Testis (tissue), 3 donors: ENCODE results near the gene TPSG1. TPM values are rescaled to one million over a fixed set of nuclear protein-coding genes. Genes with fewer than 3 reads are reported as not detected.
"Not testable (repeated sequence)": the region's sequence is repeated elsewhere in the genome, so short reads cannot be mapped to it uniquely, and the experiment has no call there.

ENCODE experiments used
- DNase-seq: peaks from one replicate; pipeline ENCODE4 v3.0.0-alpha.2; 2019
- H3K27ac ChIP-seq, 2 donors: fragments of 200-600 bp; sonication (generic); one replicate each; pipeline ENCODE4 v1.5.1; 2019
- H3K27me3 ChIP-seq: fragments of 200-600 bp; sonication (generic); one replicate; pipeline ENCODE4 v1.5.1; 2019
- H3K36me3 ChIP-seq: fragments of 200-600 bp; sonication (generic); one replicate; pipeline ENCODE4 v1.5.1; 2017; ENCODE audit warnings: low read depth; ENCODE audit errors: missing control alignments
- H3K4me1 ChIP-seq: fragments of 200-600 bp; sonication (generic); one replicate; pipeline ENCODE4 v1.5.1; 2019
- H3K4me3 ChIP-seq, 2 donors: fragments of 200-600 bp; sonication (generic); one replicate each; pipeline ENCODE4 v1.5.1; 2017 to 2019
- H3K9me3 ChIP-seq: fragments of 200-600 bp; sonication (generic); one replicate; pipeline ENCODE4 v1.5.1; 2017
- POLR2A ChIP-seq: fragments of 450-650 bp; IDR thresholded peaks from one replicate; pipeline ENCODE4 v1.6.1; 2017; ENCODE audit warnings: antibody characterized with exemption, mild to moderate bottlenecking, moderate library complexity
- WGBS, 2 donors: methylation state at CpG; one replicate each; pipeline ENCODE4 v1.1.5; 2018; 5-methylcytosine and 5-hydroxymethylcytosine counted together
- intact Hi-C: fragments of 100-400 bp; cut with DNase I; formaldehyde crosslinking; loops from one replicate; pipeline ENCODE4 v1.15.1; 2023; ENCODE audit warnings: low total_unique reads
- polyA plus RNA-seq: library from polyadenylated mRNA; stranded (reverse); fragments of 350-450 nt; fragmentation: Illumina TruSeq; extraction: RNeasy Lipid Tissue Mini Kit (QIAGEN cat#74804); gene quantifications from one replicate; pipeline ENCODE4 v1.2.3, GENCODE V29; 2014; ENCODE audit warnings: low read depth, low replicate concordance; ENCODE audit not compliant: insufficient read depth
- total RNA-seq, 2 donors: library from RNA; depleted of rRNA; stranded (reverse); fragments of >200 nt; gene quantifications; one replicate each; pipeline ENCODE4 v1.2.3, GENCODE V29; 2016
- TF ChIP-seq, protein P1 (sequence below), 3 experiments: fragments of 450-650 bp in 2 of 3; fragments of 200-600 bp in 1 of 3; sonication (generic) in 1 of 3; IDR thresholded peaks; one replicate each; pipeline ENCODE4 v1.5.1; 2016 to 2019; ENCODE audit warnings: antibody characterized with exemption in 3 of 3, mild to moderate bottlenecking in 2 of 3, moderate library complexity in 1 of 3

TPSG1 gene
- total and polyA plus RNA-seq, 3 donors from 2014 or later: 1.2 TPM; not detected in 2

DNA sequence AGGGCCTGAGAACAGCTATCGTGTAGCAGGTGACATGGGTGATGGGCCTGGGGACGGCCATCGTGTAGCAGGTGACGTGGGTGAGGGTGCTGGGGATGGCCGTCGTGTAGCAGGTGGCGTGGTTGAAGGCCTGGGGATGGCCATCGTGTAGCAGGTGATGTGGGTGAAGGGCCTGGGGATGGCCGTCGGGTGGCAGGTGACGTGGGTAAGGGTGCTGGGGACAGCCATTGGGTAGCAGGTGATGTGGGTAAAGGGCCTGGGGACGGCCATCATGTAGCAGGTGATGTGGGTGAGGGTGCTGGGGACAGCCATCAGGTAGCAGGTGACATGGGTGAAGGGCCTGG lies 46.3 kb upstream of the TPSG1 start:
- no peaks in the 10 kb centered on the region for H3K36me3 ChIP-seq
- no peak for DNase-seq
- H3K9me3 ChIP-seq: no peaks in the 10 kb centered on the region
- H3K27ac ChIP-seq: no peak overlapping the region
- H3K4me3 ChIP-seq: no peak overlapping the region
- peaks cover 4% of the 10 kb centered on the region for H3K4me1 ChIP-seq
- no peaks in the 10 kb centered on the region for H3K27me3 ChIP-seq
- TF ChIP-seq, protein P1, sequence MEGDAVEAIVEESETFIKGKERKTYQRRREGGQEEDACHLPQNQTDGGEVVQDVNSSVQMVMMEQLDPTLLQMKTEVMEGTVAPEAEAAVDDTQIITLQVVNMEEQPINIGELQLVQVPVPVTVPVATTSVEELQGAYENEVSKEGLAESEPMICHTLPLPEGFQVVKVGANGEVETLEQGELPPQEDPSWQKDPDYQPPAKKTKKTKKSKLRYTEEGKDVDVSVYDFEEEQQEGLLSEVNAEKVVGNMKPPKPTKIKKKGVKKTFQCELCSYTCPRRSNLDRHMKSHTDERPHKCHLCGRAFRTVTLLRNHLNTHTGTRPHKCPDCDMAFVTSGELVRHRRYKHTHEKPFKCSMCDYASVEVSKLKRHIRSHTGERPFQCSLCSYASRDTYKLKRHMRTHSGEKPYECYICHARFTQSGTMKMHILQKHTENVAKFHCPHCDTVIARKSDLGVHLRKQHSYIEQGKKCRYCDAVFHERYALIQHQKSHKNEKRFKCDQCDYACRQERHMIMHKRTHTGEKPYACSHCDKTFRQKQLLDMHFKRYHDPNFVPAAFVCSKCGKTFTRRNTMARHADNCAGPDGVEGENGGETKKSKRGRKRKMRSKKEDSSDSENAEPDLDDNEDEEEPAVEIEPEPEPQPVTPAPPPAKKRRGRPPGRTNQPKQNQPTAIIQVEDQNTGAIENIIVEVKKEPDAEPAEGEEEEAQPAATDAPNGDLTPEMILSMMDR (IDR thresholded peaks at IDR 0.05): no peak
- no peak for TF ChIP-seq POLR2A
- 83 to 87% methylated on average over 12 of the region's 12 CpGs for WGBS, 2 donors
- intact Hi-C loops: no loop called here

DNA sequence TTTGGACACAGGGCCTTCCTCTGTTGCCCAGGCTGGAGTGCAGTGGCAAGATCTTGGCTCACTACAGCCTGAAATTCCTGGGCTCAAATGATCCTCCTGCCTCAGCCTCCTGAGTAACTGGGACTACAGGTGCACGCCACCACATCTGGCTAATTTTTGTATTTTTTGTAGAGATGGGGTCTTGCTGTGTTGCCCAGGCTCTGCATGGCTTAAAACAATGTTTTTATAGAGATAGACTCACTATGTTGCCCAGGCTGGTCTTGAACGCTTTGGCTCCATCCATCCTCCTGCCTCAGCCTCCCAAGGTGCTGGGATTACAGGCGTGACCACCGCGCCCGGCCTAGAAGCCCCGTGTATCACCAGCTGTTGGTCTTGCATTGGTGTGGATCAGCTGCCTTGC lies 44.4 kb upstream of the TPSG1 start:
- H3K27ac ChIP-seq, intact Hi-C loops, H3K27me3 ChIP-seq, H3K4me3 ChIP-seq, DNase-seq, H3K36me3 ChIP-seq, H3K4me1 ChIP-seq, H3K9me3 ChIP-seq: not testable (repeated sequence)
- WGBS, 2 donors: 96 to 100% methylated on average over 7 of the region's 7 CpGs

DNA sequence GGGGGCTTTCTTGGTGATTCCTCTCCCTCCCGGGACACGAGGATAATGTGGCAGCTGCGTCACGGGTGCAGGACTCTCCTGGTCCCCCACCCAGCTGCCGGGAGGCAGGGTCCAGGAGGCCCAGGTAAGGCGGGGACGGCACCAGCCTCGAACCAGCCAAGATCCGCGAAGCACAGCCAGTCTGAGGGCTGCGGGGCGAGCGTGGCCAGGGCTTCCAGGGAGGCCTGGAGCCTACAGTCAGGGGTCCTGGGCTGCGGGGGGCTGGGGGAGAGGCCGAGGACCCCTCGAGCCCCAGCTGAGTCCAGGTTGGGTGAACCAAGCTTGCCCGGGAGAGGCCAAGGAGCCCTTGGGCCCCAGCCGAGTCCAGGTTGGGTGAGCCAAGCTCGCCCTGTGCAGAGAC lies 40.8 kb upstream of the TPSG1 start:
- TF ChIP-seq POLR2A: no peak
- TF ChIP-seq, protein P1 (IDR thresholded peaks at IDR 0.05): no peak
- Histone ChIP-seq H3K4me3 (no peak overlapping the region), H3K27ac (no peak overlapping the region), H3K4me1 (no peaks in the 10 kb centered on the region), H3K36me3 (no peaks in the 10 kb centered on the region), H3K27me3 (no peaks in the 10 kb centered on the region), H3K9me3 (no peaks in the 10 kb centered on the region)
- intact Hi-C loops: no loop called here
- DNase-seq: no peak
- WGBS, 2 donors: 82 to 90% methylated on average over 13 to 16 of the region's 19 CpGs

DNA sequence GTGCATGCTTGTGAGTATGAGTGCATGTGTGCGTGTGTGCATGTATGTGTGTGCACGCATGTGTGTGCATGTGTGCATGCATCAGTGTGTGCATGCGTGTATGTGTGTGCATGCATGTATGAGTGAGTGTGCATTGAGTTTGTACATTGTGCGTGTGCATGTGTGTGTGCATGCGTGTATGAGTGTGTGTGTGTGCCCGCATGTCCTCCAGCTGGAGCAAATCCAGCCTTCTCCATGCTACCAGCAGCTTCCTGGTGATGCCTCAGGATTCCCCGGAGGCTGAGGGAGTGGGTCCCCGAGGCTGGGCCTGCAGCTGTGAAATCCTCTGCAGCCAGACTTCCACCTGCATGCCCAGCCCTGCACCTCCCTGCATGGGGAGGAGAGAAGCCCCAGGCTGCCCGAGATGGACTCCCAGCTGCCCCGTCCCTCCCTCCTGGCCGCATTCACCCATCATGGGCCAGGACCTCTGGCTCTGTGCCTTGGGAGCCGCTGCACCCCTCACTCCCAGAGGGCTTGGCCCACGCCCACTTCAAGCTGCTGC lies 40.1 kb upstream of the TPSG1 start:
- Histone ChIP-seq H3K36me3 (no peaks in the 10 kb centered on the region), H3K27me3 (no peaks in the 10 kb centered on the region), H3K4me3 (no peak overlapping the region), H3K27ac (no peak overlapping the region), H3K9me3 (no peaks in the 10 kb centered on the region), H3K4me1 (no peaks in the 10 kb centered on the region)
- no peak for TF ChIP-seq POLR2A
- TF ChIP-seq, protein P1 (IDR thresholded peaks at IDR 0.05): no peak
- intact Hi-C loops: no loop called here
- WGBS, 2 donors: 75 to 91% methylated on average over 3 to 13 of the region's 13 CpGs
- DNase-seq: no peak

DNA sequence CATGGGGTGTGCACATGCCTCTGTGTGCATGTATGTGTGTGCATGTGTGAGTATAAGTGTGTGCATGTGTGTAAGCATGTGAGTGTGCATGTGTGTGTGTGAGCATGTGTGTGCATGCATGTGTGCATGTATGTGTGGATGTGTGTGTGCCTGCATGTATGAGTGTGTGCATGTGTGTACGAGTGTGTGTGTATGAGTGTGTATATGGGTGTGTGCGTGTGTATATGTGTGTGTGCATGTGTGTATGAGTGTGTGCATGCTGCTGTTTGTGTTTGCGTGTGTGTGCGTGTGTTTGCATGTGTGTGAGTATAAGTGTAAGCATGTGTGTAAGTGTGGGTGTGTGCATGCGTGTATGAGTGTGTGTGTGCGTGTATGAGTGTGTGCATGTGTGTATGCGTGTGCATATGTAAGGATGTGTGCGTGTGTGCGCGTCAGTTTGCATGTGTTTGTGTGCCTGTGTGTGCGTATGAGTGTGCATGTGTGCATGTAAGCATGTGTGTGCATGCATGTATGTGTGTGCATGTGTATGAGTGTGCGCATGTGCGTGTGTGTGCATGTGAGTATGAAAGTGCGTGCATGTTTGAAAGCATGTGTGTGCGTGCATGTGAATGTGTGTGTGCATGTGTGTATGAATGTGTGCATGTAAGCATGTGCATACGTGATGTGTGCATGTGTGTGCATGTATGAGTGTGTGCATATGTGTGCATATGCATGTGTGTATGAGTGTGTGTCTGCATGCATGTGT lies 39.4 kb upstream of the TPSG1 start:
- H3K4me1 ChIP-seq: no peaks in the 10 kb centered on the region
- no peaks in the 10 kb centered on the region for H3K27me3 ChIP-seq
- WGBS, 2 donors: 76 to 79% methylated on average over 16 of the region's 16 CpGs
- H3K4me3 ChIP-seq: no peak overlapping the region
- H3K36me3 ChIP-seq: no peaks in the 10 kb centered on the region
- H3K9me3 ChIP-seq: no peaks in the 10 kb centered on the region
- no peak overlapping the region for H3K27ac ChIP-seq
- DNase-seq: no peak
- intact Hi-C loops: no loop called here
- no peak for TF ChIP-seq POLR2A
- TF ChIP-seq, protein P1 (IDR thresholded peaks at IDR 0.05): no peak
